ENCODE measurements around the gene VWA1.
A peak's percentile ranks its signal among the peaks of the same experiment; 100 is the strongest.
"Not testable (repeated sequence)": the region's sequence is repeated elsewhere in the genome, so short reads cannot be mapped to it uniquely, and the experiment has no call there.

Gene VWA1

DNA sequence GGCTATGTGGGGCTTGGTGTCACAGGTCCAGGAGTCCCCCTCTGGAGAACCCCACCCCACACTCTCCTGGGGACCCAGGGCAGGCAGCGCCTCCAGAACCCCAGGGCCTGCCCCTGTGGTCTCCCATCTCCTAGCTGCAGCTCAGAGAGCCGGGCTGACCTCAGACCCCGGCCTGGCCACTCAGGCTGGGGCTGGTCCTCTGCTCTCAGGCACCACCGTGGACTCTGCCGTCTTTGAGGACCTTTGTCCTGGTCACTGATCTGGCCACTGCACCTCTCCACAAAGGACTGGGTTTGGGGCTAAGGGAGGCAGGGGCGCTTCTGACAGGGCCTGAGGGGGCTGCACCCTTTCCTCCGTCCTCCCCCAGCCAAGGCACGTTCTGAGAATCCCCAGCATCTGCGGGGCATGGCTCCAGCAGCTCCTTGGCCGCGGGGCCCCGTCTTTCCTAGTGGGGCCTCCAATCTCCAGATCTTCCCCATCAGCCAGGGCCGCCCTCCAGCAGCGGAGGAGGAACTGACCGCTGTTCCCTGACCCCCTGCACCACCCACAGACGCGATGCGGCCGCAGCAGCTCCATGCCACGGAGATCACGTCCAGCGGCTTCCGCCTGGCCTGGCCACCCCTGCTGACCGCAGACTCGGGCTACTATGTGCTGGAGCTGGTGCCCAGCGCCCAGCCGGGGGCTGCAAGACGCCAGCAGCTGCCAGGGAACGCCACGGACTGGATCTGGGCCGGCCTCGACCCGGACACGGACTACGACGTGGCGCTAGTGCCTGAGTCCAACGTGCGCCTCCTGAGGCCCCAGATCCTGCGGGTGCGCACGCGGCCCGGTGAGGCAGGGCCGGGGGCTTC is 3.3 kb downstream of the VWA1 start:
- no peak for DNase-seq

DNA sequence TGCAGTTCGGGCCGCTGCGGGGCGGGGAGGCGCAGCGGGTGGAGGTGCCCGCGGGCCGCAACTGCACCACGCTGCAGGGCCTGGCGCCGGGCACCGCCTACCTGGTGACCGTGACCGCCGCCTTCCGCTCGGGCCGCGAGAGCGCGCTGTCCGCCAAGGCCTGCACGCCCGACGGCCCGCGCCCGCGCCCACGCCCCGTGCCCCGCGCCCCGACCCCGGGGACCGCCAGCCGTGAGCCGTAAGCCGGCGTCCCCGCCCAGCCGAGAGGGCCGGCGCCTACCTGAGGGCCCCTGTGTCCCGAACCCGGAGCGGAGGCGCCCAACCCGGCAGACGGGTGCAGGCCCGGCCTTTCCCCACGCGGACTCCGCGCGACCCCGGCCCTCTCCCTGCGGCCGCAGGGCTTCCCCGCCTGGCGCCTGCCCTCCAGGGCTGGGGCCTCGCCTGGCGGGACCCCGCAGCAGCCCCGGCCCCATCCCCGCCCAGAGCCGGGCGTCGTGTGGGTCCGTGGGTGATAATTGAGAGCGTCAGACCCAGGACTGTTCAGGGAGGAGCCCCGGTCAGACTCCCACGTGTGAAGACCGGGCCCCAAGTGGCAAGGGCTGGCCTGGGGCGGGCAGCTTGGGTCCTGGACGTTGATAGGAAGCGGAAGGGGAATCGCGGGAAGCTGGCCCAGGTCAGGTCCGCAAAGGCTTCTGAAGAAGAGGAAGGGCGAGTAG is 4.2 kb downstream of the VWA1 start:
- DNase-seq: no peak

DNA sequence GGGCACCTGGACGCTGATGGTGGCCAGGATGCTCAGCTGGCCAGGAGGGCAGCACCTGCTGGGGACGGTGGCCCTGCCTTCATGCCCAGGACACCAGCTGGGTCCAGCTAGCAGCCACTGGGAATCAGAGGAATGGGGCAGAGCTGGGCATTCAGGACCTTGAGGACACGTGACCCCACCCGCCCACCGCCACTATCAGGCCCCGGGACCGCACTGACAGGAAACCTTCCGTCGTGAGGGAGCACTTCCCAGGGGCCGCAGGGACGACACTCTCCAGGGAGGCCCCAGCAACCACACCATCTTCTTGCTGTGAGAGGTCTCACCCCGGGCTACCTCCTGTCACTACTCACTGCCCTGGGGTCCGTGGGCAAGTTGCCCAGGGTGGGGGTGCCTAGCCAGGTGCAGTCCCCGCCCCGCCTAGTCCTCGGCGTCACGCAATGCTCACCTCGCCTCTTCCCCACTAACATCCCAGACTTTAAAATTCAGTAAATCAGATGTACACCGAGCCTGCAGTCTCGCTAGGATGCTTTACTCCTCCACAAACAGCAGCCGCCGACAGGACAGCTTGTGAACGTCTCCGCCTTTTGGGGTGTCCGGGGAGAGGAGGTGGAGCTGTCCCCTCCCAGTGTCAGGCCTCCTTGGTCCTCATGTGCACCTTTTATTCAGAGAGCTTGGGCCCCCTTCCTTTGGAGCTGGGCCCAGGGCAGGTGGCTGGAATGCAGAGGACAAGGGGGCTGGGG is 4.9 kb downstream of the VWA1 start:
- DNase-seq: no peak

DNA sequence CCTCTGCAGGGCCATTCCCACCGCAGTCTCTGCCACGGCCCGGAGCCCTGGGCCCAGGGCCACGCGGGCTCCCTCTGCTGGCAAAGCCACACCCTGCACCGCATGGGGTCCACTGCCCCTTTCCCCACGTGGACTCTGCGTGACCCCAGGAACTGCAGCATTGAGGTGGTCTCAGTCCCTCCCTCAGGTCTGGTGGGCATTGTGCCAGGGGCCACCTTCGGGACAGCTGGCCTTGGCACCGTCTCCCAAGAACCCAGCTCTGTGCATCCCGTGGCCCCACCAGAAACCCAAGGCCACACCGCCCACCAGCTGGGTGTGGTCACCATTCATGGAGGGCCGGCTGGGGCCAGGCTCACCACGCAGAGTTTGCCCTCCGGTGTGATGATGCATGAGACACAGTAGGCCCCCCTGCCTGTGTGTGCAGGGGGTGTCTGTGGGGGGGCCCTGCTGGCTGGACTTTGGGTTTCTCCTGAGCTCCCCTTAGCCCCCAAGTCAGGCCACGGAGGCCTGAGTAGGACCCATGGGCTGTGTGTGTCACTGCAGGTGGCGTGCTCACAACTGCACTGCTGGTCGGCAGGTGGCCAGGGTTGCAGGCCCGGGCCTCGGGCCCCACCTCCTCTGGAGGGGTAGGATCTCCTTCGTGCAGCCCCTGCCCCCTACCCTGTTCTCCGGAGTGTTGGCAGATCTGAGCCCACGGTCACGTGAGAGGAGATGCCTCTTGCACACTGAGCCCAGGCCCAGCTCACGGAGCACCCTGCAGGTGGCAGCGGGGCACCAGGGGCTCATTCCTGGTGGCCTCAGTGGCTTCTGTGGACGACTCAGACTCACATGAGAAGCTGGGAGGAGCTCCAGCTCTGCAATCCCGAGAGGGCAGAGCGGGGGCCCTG is 5.8 kb downstream of the VWA1 start:
- DNase-seq: peak; percentile 63 to 68

DNA sequence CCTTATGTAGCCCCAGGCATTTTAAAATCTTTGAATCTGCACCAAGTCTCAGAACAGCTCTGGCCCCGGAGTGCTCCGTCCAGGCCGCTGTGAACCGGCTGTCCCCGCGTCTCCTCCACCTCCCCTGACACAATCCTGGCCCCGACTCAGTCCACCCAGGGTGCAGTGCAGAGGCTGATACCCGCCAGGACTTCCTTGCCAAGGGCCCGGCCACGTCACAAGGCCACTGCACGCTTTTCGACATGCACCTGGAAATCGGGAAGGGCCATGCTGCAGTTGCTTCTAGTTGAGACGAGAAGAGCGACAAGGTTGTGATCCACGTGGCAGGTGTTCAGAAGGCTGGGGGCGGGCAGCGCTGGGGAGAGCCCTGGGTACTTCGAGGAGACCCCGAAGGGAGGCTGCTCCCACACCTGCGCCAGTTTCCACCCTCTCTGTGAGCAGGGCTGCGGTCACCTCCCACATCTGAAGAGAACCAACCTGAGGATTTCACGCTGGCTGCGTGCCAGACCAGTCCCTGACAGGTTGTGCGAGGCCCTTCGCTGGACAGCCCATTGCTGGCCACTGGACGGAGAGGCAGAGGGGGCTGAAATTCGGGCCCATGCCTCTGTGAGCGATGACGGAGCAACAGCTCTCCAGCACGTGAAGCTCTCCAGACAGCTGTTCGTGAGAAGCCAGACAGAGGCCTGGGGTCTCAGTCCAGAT is 6.7 kb downstream of the VWA1 start:
- DNase-seq: no peak

GRCh38 chr1:1446631-1447030 is 11.1 kb downstream of the VWA1 start:
- not testable (repeated sequence) for DNase-seq

- DNase-seq: no peak
These were observed 13.7 kb downstream of the VWA1 start, which contains the start of gene ATAD3C for GRCh38 chr1:1449099-1449739. Gene ATAD3C (plus strand): TSS chr1:1449689. CDS start chr1:1450684, 995 bp downstream.

DNA sequence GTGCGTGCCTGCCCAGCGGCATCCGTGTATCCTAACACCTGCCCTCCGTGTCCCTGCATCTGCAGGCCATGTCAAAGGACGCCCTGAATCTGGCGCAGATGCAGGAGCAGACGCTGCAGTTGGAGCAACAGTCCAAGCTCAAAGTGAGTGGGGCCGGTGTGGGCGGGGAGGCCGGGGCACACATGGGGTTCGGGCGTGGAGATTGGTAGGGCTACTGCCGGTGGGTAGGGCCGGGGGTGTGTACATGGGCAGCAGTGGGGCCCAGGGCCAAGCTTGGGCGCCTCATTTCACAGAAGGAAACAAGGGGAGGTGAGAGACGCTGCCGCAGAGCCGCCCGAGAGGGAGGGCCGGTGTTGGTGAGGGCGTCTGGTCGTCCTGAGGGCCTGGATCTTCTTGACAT is 15.1 kb downstream of the VWA1 start:
- not testable (repeated sequence) for DNase-seq

DNA sequence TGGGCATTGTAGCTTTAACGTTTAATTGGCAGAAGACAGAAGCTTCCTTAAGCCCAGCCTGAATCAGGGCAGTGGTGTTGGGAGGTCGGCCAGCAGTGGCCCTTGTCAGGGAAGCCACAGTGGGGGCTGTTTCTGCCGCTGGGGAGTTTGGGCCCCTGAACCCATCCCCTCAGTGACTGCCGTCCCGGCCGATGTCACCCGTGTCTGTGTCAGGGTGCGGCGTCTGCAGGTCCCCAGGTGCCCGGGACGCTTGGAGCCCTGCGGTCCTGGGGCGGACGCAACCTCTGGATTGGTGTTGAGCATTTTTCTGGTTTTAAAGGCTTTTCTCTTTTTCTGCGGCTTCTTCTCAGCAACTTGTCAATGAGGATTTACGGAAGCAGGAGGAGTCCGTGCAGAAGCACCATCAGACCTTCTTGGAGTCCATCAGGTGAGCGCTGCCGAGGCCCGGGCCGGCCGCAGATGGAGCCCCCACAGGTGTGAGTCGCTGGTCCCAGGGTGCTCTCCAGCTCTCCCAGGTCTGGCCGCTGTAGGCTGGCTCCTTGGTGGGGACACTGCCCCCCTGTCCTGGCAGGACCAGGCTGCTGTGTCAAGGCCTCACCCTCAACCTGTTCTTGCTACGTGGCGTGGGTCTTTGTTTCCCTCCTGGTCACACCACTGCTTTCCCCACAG is 16.3 kb downstream of the VWA1 start:
- DNase-seq: no peak

- not testable (repeated sequence) for DNase-seq
These were observed 16.9 kb downstream of the VWA1 start for GRCh38 chr1:1452365-1452739.

DNA sequence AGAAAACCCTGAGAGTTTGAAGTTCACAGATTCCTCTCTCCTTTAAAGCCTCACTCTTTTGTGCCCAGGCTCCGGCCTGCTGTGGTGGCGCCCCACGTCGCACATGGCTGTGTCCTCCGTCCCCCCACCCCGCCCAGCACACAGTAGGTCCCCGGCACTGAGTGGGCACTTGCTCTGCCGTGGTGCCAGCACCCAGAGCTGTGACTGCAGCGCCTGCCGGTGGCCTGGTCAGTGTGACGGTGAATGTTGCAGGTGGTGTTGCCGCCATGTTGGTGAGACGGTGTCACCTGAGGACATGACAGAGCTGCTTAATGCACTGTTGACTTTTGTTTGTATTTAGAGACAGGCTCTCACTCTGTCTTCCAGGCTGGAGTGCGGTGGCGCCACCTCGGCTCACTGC is 17.4 kb downstream of the VWA1 start:
- no peak for DNase-seq

DNA sequence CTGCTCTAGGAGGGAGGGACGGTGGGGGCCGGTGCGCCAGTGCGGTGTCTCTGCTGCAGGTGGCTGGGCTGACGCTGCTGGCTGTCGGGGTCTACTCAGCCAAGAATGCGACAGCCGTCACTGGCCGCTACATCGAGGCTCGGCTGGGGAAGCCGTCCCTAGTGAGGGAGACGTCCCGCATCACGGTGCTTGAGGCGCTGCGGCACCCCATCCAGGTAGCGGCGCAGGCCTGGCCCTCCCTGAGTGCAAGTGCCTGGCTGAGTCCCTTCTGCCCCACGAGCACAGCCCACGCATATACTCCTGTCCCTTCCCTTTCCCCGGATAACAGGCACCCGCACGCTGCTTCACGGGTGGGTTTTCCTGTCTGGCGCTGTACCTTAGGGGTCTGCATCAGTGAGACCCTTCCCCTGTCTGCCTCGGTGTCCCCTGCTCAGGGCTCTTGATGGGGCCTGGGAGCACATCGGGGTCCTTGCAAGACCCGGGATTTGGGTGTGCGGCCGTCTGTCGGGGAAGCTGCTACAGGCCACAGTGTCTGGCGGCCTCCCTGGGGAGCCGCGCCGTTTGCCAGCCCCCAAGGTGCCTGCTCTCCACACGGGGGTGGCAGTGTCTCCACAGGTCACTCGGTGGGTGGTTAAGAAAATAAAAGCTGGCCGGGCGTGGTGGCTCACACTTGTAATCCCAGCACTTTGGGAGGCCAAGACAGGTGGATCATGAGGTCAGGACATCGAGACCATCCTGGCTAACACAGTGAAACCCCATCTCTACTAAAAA is 19.0 kb downstream of the VWA1 start:
- not testable (repeated sequence) for DNase-seq

GRCh38 chr1:1455366-1455884 is 19.9 kb downstream of the VWA1 start:
- no peak for DNase-seq

- DNase-seq: not testable (repeated sequence)
These were observed 20.4 kb downstream of the VWA1 start for GRCh38 chr1:1455934-1456333.

DNA sequence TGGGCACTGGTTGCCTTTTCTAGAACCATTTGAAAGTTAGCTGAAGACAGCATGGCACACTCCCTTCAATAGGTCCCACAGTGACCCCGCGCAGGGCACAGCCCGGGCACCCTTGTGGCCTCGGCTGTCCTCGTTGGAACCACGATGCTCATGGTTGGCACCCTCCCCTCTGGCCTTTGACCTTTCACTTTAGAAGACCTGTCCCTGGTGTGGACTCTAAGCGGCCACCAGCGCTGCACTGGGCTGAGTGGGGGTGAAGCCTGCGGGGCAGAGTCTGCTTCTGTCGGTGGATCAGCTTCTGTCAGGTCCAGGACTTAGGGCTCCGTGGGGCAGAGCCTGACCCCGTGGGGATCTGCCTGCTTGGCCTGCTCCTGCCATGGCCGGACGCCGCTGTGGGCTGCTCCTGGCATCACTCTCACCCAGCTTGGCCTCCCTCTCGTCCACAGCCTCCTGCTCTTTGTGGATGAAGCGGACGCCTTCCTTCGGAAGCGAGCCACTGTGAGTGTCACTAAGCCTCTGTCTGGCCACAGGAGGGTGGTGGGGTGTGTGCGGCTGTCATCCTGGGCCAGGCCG is 21.3 kb downstream of the VWA1 start:
- not testable (repeated sequence) for DNase-seq

GRCh38 chr1:1459156-1459555 is 23.7 kb downstream of the VWA1 start:
- DNase-seq: not testable (repeated sequence)

GRCh38 chr1:1459711-1460110 is 24.2 kb downstream of the VWA1 start:
- not testable (repeated sequence) for DNase-seq

DNA sequence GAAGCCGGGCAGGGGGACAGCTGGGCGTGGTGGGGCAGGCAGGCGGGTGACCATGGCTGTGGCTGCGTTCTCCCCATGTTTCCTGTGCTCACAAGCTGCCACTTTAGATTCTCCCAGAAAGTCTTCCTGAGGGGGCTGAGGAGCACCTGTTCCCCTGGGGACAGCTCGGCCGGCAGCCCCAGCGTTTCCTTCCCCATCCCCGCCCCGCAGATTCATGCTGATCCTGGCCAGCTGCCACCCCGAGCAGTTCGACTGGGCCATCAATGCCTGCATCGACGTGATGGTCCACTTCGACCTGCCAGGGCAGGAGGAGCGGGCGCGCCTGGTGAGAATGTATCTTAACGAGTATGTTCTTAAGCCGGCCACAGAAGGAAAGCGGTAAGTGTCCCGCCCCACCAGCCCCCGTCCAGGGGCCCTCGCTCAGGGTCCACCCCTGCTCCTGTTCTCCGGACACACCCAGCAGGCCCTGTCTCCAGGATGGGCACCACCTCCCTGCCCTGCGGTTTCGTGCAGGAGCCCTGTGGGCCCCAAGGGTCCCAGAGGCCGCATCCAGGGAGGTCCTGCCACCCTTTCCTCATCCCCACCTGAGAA is 25.1 kb downstream of the VWA1 start:
- no peak for DNase-seq
